Gastrocnemius medialis (tissue), 4 donors: Measurements from ENCODE around the gene AKAP7. TPM values are rescaled to one million over a fixed set of nuclear protein-coding genes. Genes with fewer than 3 reads are reported as not detected.

ENCODE experiments used
- ATAC-seq, 2 donors: fragments of 150-250 bp; one replicate each; pipeline ENCODE4 v1.9.1; 2016
- DNase-seq, 2 donors: peaks; one replicate each; pipeline ENCODE4 v3.0.0-alpha.2; 2019
- H3K27ac ChIP-seq, 4 donors: fragments of 200-600 bp; sonication (generic); 1 replicate in 1 of 4; 2 replicates in 3 of 4; pipeline ENCODE4 v1.5.1; 2016 to 2018; ENCODE audit warnings: mild to moderate bottlenecking in 2 of 4, moderate library complexity in 1 of 4
- H3K27me3 ChIP-seq, 3 donors: fragments of 200-600 bp; sonication (generic) in 2 of 3; 1 replicate in 1 of 3; 2 replicates in 2 of 3; pipeline versions ENCODE4 v1.5.1 to v1.6.0; 2016 to 2019; ENCODE audit warnings: mild to moderate bottlenecking in 1 of 3, moderate library complexity in 1 of 3
- H3K36me3 ChIP-seq, 2 donors: fragments of 200-600 bp; sonication (generic) in 1 of 2; one replicate each; pipeline ENCODE4 v1.5.1; 2017 to 2018
- H3K4me1 ChIP-seq, 2 donors: fragments of 200-600 bp; sonication (generic) in 1 of 2; one replicate each; pipeline ENCODE4 v1.5.1; 2016 to 2017; ENCODE audit warnings: mild to moderate bottlenecking in 2 of 2
- H3K4me3 ChIP-seq, 4 donors: fragments of 200-600 bp; sonication (generic) in 3 of 4; 1 replicate in 1 of 4; 2 replicates in 3 of 4; pipeline ENCODE4 v1.5.1; 2016 to 2019; ENCODE audit warnings: mild to moderate bottlenecking in 2 of 4
- H3K9me3 ChIP-seq, 3 donors: fragments of 200-600 bp; sonication (generic) in 2 of 3; 1 replicate in 1 of 3; 2 replicates in 2 of 3; pipeline ENCODE4 v1.5.1; 2016 to 2019
- CTCF ChIP-seq, 5 experiments: fragments of 450-650 bp in 3 of 5; fragments of 200-600 bp in 2 of 5; sonication (generic) in 2 of 5; IDR thresholded peaks in 4 of 5; conservative IDR thresholded peaks in 1 of 5; 1 replicate in 4 of 5; 2 replicates in 1 of 5; pipeline ENCODE4 v1.5.1; 2016 to 2019; ENCODE audit warnings: antibody characterized with exemption in 5 of 5, mild to moderate bottlenecking in 3 of 5, moderate library complexity in 3 of 5
- POLR2A ChIP-seq, 2 donors: fragments of 450-650 bp; IDR thresholded peaks; one replicate each; pipeline ENCODE4 v1.6.1; 2017; ENCODE audit warnings: antibody characterized with exemption in 2 of 2, mild to moderate bottlenecking in 2 of 2, moderate library complexity in 2 of 2
- in situ Hi-C, 4 donors: fragments of 200-750 bp; cut with MboI; loops; one replicate each; pipeline versions ENCODE4 v1.15.0 to v1.8.0; 2017; ENCODE audit warnings: low sequenced_read_pairs in 4 of 4
- intact Hi-C: fragments of 100-400 bp; cut with DNase I; formaldehyde crosslinking; loops from one replicate; pipeline ENCODE4 v1.15.1; 2023; ENCODE audit warnings: low total_unique reads
- total RNA-seq, 4 donors: library from RNA; depleted of rRNA; stranded (reverse); fragments of >200 nt; gene quantifications; one replicate each; pipeline versions ENCODE4 v1.1.0 to v1.2.3, GENCODE V29; 2016

The AKAP7 gene
- total RNA-seq, 4 donors from 2014 or later = 5.2 to 14.6 (median 7.5) TPM

GRCh38 chr6:131101911-131102680 is 33.2 kb upstream of the AKAP7 start:
- TF ChIP-seq POLR2A (IDR thresholded peaks at IDR 0.05) (no peak), CTCF (IDR thresholded peaks at IDR 0.05 in 4 of 5, conservative IDR thresholded peaks at IDR 0.05 in 1 of 5) (no peak)
- ATAC-seq = no peak
- in situ Hi-C loops = no loop called here
- Histone ChIP-seq H3K27ac (no peak overlapping the region), H3K27me3 (no peaks in the 10 kb centered on the region), H3K9me3 (no peaks in the 10 kb centered on the region), H3K36me3 (no peaks in the 10 kb centered on the region), H3K4me1 (no peaks in the 10 kb centered on the region), H3K4me3 (no peak overlapping the region)
- no peak for DNase-seq
- intact Hi-C loops = no loop called here

GRCh38 chr6:131103296-131103695 is 32.0 kb upstream of the AKAP7 start:
- intact Hi-C loops (no loop called here), in situ Hi-C loops (no loop called here)
- ATAC-seq = no peak
- no peaks in the 10 kb centered on the region for H3K27me3 ChIP-seq
- H3K36me3 ChIP-seq = no peaks in the 10 kb centered on the region
- DNase-seq = no peak
- no peak overlapping the region for H3K27ac ChIP-seq
- no peaks in the 10 kb centered on the region for H3K4me1 ChIP-seq
- TF ChIP-seq CTCF (IDR thresholded peaks at IDR 0.05 in 4 of 5, conservative IDR thresholded peaks at IDR 0.05 in 1 of 5) (no peak), POLR2A (IDR thresholded peaks at IDR 0.05) (no peak)
- H3K9me3 ChIP-seq = no peaks in the 10 kb centered on the region
- no peak overlapping the region for H3K4me3 ChIP-seq

GRCh38 chr6:131103901-131104300 is 31.4 kb upstream of the AKAP7 start:
- ATAC-seq (no peak), DNase-seq (no peak)
- Histone ChIP-seq H3K27ac (no peak overlapping the region), H3K9me3 (no peaks in the 10 kb centered on the region), H3K4me3 (no peak overlapping the region), H3K4me1 (no peaks in the 10 kb centered on the region), H3K36me3 (no peaks in the 10 kb centered on the region), H3K27me3 (no peaks in the 10 kb centered on the region)
- in situ Hi-C loops (no loop called here), intact Hi-C loops (no loop called here)
- TF ChIP-seq CTCF (IDR thresholded peaks at IDR 0.05 in 4 of 5, conservative IDR thresholded peaks at IDR 0.05 in 1 of 5) (no peak), POLR2A (IDR thresholded peaks at IDR 0.05) (no peak)

- no peak overlapping the region for H3K4me3 ChIP-seq
- no peak for TF ChIP-seq POLR2A (IDR thresholded peaks at IDR 0.05)
- H3K4me1 ChIP-seq = no peaks in the 10 kb centered on the region
- DNase-seq (no peak), ATAC-seq (no peak)
- intact Hi-C loops = no loop called here
- H3K27ac ChIP-seq = no peak overlapping the region
- H3K9me3 ChIP-seq = no peaks in the 10 kb centered on the region
- in situ Hi-C loops = no loop called here
- H3K36me3 ChIP-seq = no peaks in the 10 kb centered on the region
- H3K27me3 ChIP-seq = no peaks in the 10 kb centered on the region
Observed at GRCh38 chr6:131107151-131107550, 28.1 kb upstream of the AKAP7 start.

- in situ Hi-C loops = no loop called here
- no peaks in the 10 kb centered on the region for H3K36me3 ChIP-seq
- TF ChIP-seq POLR2A (IDR thresholded peaks at IDR 0.05) (no peak), CTCF (IDR thresholded peaks at IDR 0.05 in 4 of 5, conservative IDR thresholded peaks at IDR 0.05 in 1 of 5) (no peak)
- no peak for DNase-seq
- no peaks in the 10 kb centered on the region for H3K9me3 ChIP-seq
- no peaks in the 10 kb centered on the region for H3K4me1 ChIP-seq
- intact Hi-C loops = no loop called here
- no peak overlapping the region for H3K27ac ChIP-seq
- H3K27me3 ChIP-seq = no peaks in the 10 kb centered on the region
- ATAC-seq = no peak
- H3K4me3 ChIP-seq = no peak overlapping the region
Observed at GRCh38 chr6:131112249-131112648, 23.0 kb upstream of the AKAP7 start.
